ES-I3 (cell line): ENCODE measurements around the gene ZNF532.

Experiments
- H3K36me3 ChIP-seq: 2 replicates; pipeline ENCODE4 v1.6.1; 2013; ENCODE audit warnings: mild to moderate bottlenecking, low read length, control low read depth, moderate library complexity; ENCODE audit not compliant: insufficient read depth
- H3K4me1 ChIP-seq: 2 replicates; pipeline ENCODE4 v1.6.1; 2013; ENCODE audit warnings: mild to moderate bottlenecking, control low read depth, low read length; ENCODE audit not compliant: insufficient read depth
- H3K9ac ChIP-seq: 2 replicates; pipeline ENCODE4 v1.6.1; 2013; ENCODE audit warnings: low read depth, mild to moderate bottlenecking, low read length, moderate library complexity
- H3K9me3 ChIP-seq: 2 replicates; pipeline ENCODE4 v1.6.1; 2013; ENCODE audit warnings: mild to moderate bottlenecking, low read length, moderate library complexity; ENCODE audit not compliant: control insufficient read depth, insufficient read depth

Gene ZNF532

GRCh38 chr18:58871514-58872420 lies 7.1 kb downstream of the ZNF532 start:
- Histone ChIP-seq H3K9me3 (no peaks in the 10 kb centered on the region), H3K9ac (no peak overlapping the region), H3K4me1 (peaks cover 19% of the 10 kb centered on the region), H3K36me3 (peaks cover 54% of the 10 kb centered on the region)

GRCh38 chr18:58878640-58879039 lies 14.0 kb downstream of the ZNF532 start:
- H3K9ac ChIP-seq = no peak overlapping the region
- no peaks in the 10 kb centered on the region; the same call in 1 of the 2 replicates for H3K4me1 ChIP-seq
- peaks cover 23% of the 10 kb centered on the region for H3K36me3 ChIP-seq
- H3K9me3 ChIP-seq = no peaks in the 10 kb centered on the region

GRCh38 chr18:58881477-58881876 lies 16.8 kb downstream of the ZNF532 start:
- no peaks in the 10 kb centered on the region; the same call in 1 of the 2 replicates for H3K4me1 ChIP-seq
- no peaks in the 10 kb centered on the region for H3K9me3 ChIP-seq
- H3K36me3 ChIP-seq = peaks cover 16% of the 10 kb centered on the region
- no peak overlapping the region for H3K9ac ChIP-seq

DNA sequence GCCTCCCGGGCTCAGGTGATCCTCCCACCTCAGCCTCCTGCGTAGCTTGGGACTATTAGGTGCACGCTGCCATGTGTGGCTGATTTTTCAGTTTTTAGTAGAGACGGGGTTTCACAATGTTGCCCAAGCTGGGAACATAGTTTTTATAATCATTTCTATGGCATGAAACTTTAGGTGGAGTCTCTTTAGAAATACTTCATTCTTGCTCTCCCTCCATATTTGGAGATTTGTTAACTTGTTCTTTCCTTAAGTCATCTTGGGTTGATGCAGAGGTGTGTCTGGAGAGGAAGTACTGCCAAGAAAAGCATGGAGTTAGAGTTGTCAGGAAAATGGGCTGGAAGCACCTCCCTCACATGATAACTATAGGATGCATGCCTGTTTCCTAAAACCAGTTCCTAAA lies 17.4 kb downstream of the ZNF532 start:
- Histone ChIP-seq H3K9me3 (no peaks in the 10 kb centered on the region), H3K9ac (no peak overlapping the region), H3K4me1 (no peaks in the 10 kb centered on the region; the same call in 1 of the 2 replicates), H3K36me3 (peaks cover 11% of the 10 kb centered on the region)

GRCh38 chr18:58882686-58883085 lies 18.0 kb downstream of the ZNF532 start:
- Histone ChIP-seq H3K36me3 (peaks cover 9% of the 10 kb centered on the region), H3K9ac (no peak overlapping the region), H3K9me3 (no peaks in the 10 kb centered on the region; the same call in 1 of the 2 replicates), H3K4me1 (no peaks in the 10 kb centered on the region; the same call in 1 of the 2 replicates)

- peaks cover 14% of the 10 kb centered on the region for H3K36me3 ChIP-seq
- H3K9me3 ChIP-seq = no peaks in the 10 kb centered on the region; the same call in 1 of the 2 replicates
- no peaks in the 10 kb centered on the region; the same call in 1 of the 2 replicates for H3K4me1 ChIP-seq
- no peak overlapping the region for H3K9ac ChIP-seq
Measured at GRCh38 chr18:58884680-58885079, 20.0 kb downstream of the ZNF532 start.

- Histone ChIP-seq H3K4me1 (no peaks in the 10 kb centered on the region; the same call in 1 of the 2 replicates), H3K36me3 (peaks cover 14% of the 10 kb centered on the region), H3K9me3 (no peaks in the 10 kb centered on the region; the same call in 1 of the 2 replicates), H3K9ac (no peak overlapping the region)
Measured at GRCh38 chr18:58886431-58886830, 21.8 kb downstream of the ZNF532 start.

DNA sequence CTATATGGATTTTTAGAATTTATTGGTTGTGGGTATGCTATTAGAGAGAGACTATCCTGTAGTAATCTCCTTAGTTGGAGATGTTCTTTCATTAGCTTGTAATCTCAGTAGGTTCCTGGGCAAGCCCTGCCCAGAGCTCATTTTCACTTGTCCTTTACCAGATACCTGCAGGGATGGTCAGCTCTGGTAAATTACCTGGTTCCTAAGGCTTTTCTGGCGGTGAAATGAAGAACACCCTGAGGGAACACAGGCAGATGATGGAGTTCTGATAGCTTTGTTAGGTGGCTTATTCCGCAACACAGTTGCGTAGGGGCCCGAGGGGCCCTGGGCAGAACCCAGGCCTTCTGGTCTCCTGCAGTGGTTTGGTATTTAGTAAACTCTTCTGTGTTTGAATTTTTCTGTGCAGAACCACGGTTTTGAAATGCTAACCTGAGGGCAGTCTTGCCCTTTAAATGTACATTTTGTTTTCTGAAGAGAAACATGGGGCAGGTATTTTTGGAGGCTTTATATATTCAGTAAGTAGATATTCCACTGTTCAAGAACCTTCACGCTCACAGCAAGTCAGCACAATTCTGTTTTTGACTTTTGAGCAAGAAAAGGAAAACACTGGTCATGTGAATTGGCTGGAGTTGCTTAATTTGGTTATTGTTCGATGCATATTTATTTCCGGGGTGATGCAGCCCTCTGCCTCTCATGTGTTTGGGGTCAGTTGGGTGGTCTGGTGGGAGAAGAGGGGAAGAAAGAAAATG lies 22.4 kb downstream of the ZNF532 start:
- H3K36me3 ChIP-seq = peaks cover 14% of the 10 kb centered on the region
- no peaks in the 10 kb centered on the region; the same call in 1 of the 2 replicates for H3K9me3 ChIP-seq
- no peak overlapping the region for H3K9ac ChIP-seq
- H3K4me1 ChIP-seq = peaks cover 6% of the 10 kb centered on the region

DNA sequence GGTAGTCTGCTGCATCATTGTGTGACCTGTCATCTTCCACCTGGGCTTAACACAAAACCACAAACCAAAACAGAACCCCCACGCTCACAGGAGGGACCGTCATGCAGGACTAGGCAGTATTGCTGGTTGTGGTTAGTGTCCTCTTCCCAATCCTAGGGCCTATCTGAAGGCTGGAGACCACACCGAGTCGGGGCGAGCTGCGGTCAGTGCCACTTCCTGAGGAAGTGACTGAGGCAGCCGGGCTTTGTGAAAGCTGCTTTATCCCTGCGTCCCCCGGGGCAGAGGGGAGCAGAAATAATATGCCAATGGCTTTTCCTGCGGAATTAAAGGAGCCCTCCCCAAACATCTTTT lies 22.9 kb downstream of the ZNF532 start:
- peaks cover 11% of the 10 kb centered on the region for H3K4me1 ChIP-seq
- no peaks in the 10 kb centered on the region; the same call in 1 of the 2 replicates for H3K9me3 ChIP-seq
- peaks cover 9% of the 10 kb centered on the region for H3K36me3 ChIP-seq
- no peak overlapping the region for H3K9ac ChIP-seq

- no peak overlapping the region for H3K9ac ChIP-seq
- H3K36me3 ChIP-seq = peaks cover 5% of the 10 kb centered on the region
- H3K9me3 ChIP-seq = no peaks in the 10 kb centered on the region; the same call in 1 of the 2 replicates
- peaks cover 20% of the 10 kb centered on the region for H3K4me1 ChIP-seq
Measured at GRCh38 chr18:58891776-58892175, 27.1 kb downstream of the ZNF532 start.

DNA sequence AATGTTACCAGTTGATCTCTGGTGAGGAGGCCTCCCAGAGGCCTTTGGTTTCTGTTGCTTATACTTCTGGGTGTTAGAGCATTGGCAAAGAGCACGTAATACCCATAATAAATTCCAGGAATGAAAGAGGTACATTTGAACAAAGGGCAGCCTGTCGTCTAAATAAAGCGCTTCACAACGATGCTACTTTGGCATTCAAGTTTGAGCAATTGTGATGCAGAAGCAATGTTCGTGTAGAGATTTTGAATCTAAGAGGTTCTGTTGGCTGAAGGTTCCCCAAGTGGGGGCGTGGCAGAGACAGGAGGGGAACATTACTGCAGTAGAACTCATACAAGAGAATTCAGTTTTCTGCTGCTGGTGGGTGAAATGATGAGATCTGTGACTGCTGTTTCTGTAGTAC lies 27.8 kb downstream of the ZNF532 start:
- H3K9ac ChIP-seq = no peak overlapping the region
- peaks cover 20% of the 10 kb centered on the region for H3K4me1 ChIP-seq
- peaks cover 5% of the 10 kb centered on the region for H3K36me3 ChIP-seq
- no peaks in the 10 kb centered on the region; the same call in 1 of the 2 replicates for H3K9me3 ChIP-seq

DNA sequence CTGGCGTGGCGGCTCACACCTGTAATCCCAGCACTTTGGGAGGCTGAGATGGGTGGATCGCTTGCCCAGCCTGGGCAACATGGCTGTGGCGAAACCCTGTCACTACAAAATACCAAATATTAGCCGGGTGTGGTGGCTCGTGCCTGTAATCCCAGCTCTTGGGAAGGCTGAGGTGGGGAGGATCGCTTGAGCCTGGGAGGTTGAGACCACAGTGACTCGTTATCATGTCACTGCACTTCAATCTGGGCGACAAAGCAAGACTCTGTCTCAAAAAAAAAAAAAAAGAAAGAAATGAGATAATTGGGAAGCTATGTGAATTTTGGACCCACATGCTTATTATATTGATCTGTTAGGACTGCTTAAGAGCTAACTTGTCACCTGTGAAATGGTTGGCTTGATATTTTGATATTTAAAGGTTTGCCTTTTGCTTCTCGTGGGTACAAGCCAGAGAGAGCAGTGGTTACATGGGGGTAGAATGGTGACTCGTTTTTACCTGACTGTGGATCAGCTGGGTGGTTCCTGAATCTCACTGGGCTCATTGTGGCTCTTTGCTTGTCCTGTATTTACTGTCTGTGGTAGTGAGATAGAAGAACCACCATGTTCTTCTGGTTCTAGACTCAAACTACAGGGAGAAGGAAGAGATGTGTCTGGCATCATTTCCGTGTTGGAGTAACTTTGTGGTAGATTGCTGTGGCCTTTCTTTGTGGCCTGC lies 28.9 kb downstream of the ZNF532 start:
- Histone ChIP-seq H3K9ac (no peak overlapping the region), H3K4me1 (peaks cover 20% of the 10 kb centered on the region), H3K9me3 (no peaks in the 10 kb centered on the region), H3K36me3 (peaks cover 5% of the 10 kb centered on the region)

GRCh38 chr18:58894930-58895329 lies 30.3 kb downstream of the ZNF532 start:
- peaks cover 20% of the 10 kb centered on the region for H3K4me1 ChIP-seq
- H3K36me3 ChIP-seq = peaks cover 4% of the 10 kb centered on the region; the same call in 1 of the 2 replicates
- no peak overlapping the region for H3K9ac ChIP-seq
- H3K9me3 ChIP-seq = no peaks in the 10 kb centered on the region

- Histone ChIP-seq H3K4me1 (peaks cover 20% of the 10 kb centered on the region), H3K36me3 (peaks cover 4% of the 10 kb centered on the region; the same call in 1 of the 2 replicates), H3K9me3 (no peaks in the 10 kb centered on the region), H3K9ac (no peak overlapping the region)
Measured at GRCh38 chr18:58895385-58895784, 30.7 kb downstream of the ZNF532 start.
